ENCODE results near the gene SLC2A1.
A peak's percentile ranks its signal among the peaks of the same experiment; 100 is the strongest.

GRCh38 chr1:42957880-42958487 is 684 bp downstream of the SLC2A1 start:
- TF ChIP-seq ZNF777 (tag by site-specific recombination; IDR thresholded peaks at IDR 0.05; ENCODE audit: borderline replicate concordance) (no peak; the same call in 1 of the 2 replicates), ZNF830 (tag by site-specific recombination; IDR thresholded peaks at IDR 0.05; ENCODE audit: low read depth) (no peak), BCL11A (tag by site-specific recombination; IDR thresholded peaks at IDR 0.05; ENCODE audit: low read depth) (no peak), ZNF239 (tag by site-specific recombination; IDR thresholded peaks at IDR 0.05) (no peak), PBX3 (CRISPR knock-in tag; IDR thresholded peaks at IDR 0.05) (no peak), PRDM10 (tag by site-specific recombination; IDR thresholded peaks at IDR 0.05) (no peak), EGR2 (tag by site-specific recombination; IDR thresholded peaks at IDR 0.05; ENCODE audit: low read depth) (peak; percentile 90)
- TF ChIP-seq, protein P1, sequence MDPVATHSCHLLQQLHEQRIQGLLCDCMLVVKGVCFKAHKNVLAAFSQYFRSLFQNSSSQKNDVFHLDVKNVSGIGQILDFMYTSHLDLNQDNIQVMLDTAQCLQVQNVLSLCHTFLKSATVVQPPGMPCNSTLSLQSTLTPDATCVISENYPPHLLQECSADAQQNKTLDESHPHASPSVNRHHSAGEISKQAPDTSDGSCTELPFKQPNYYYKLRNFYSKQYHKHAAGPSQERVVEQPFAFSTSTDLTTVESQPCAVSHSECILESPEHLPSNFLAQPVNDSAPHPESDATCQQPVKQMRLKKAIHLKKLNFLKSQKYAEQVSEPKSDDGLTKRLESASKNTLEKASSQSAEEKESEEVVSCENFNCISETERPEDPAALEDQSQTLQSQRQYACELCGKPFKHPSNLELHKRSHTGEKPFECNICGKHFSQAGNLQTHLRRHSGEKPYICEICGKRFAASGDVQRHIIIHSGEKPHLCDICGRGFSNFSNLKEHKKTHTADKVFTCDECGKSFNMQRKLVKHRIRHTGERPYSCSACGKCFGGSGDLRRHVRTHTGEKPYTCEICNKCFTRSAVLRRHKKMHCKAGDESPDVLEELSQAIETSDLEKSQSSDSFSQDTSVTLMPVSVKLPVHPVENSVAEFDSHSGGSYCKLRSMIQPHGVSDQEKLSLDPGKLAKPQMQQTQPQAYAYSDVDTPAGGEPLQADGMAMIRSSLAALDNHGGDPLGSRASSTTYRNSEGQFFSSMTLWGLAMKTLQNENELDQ (tag by site-specific recombination; IDR thresholded peaks at IDR 0.05; ENCODE audit: low read depth), result no peak
- TF ChIP-seq, protein P2, sequence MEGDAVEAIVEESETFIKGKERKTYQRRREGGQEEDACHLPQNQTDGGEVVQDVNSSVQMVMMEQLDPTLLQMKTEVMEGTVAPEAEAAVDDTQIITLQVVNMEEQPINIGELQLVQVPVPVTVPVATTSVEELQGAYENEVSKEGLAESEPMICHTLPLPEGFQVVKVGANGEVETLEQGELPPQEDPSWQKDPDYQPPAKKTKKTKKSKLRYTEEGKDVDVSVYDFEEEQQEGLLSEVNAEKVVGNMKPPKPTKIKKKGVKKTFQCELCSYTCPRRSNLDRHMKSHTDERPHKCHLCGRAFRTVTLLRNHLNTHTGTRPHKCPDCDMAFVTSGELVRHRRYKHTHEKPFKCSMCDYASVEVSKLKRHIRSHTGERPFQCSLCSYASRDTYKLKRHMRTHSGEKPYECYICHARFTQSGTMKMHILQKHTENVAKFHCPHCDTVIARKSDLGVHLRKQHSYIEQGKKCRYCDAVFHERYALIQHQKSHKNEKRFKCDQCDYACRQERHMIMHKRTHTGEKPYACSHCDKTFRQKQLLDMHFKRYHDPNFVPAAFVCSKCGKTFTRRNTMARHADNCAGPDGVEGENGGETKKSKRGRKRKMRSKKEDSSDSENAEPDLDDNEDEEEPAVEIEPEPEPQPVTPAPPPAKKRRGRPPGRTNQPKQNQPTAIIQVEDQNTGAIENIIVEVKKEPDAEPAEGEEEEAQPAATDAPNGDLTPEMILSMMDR (tag by site-specific recombination; IDR thresholded peaks at IDR 0.05), result no peak
- TF ChIP-seq, protein P3, sequence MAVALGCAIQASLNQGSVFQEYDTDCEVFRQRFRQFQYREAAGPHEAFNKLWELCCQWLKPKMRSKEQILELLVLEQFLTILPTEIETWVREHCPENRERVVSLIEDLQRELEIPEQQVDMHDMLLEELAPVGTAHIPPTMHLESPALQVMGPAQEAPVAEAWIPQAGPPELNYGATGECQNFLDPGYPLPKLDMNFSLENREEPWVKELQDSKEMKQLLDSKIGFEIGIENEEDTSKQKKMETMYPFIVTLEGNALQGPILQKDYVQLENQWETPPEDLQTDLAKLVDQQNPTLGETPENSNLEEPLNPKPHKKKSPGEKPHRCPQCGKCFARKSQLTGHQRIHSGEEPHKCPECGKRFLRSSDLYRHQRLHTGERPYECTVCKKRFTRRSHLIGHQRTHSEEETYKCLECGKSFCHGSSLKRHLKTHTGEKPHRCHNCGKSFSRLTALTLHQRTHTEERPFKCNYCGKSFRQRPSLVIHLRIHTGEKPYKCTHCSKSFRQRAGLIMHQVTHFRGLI (tag by site-specific recombination; IDR thresholded peaks at IDR 0.05), result no peak
